PC-3 (cell line): ENCODE data around the gene ACSS3. TPM values are rescaled to one million over a fixed set of nuclear protein-coding genes. Genes with fewer than 3 reads are reported as not detected.

Source experiments
- ATAC-seq: fragments of 200-7000 bp; cut with Tn5 transposase; 2 replicates; pipeline ENCODE4 v1.9.1; 2020; ENCODE audit warnings: mild to moderate bottlenecking, moderate library complexity
- BruUV-seq: library from RNA; stranded (reverse); fragments of 400-500 nt; replicated peaks from 2 replicates; lab custom pipeline; 2021; lab: Mats Ljungman, UMichigan
- CTCF ChIA-PET: fragments of 300-600 bp; sonication (Branson Sonifier 250); formaldehyde crosslinking; loops from one replicate; lab custom pipeline; 2022; ENCODE audit warnings: antibody characterized with exemption; lab: Charles Lee
- POLR2A ChIA-PET: fragments of 300-600 bp; sonication (Branson Sonifier 250); formaldehyde crosslinking; loops from one replicate; lab custom pipeline; 2022; ENCODE audit warnings: antibody characterized with exemption; ENCODE audit not compliant: unreplicated experiment; lab: Charles Lee
- DNase-seq: peaks from one replicate; pipeline ENCODE4 v3.0.0-alpha.2; 2015
- H2AFZ ChIP-seq: fragments of 300-600 bp; sonication (generic); 2 replicates; pipeline ENCODE4 v1.6.0; 2016; ENCODE audit warnings: antibody characterized with exemption, low read length
- H3F3A ChIP-seq: fragments of 300-600 bp; sonication (generic); one replicate; pipeline ENCODE4 v1.6.0; 2017; ENCODE audit warnings: antibody characterized with exemption, low read length, control low read depth, mild to moderate bottlenecking; ENCODE audit not compliant: unreplicated experiment
- H3K27ac ChIP-seq: fragments of 300-600 bp; sonication (generic); 2 replicates; pipeline ENCODE4 v1.5.1; 2016; ENCODE audit warnings: mild to moderate bottlenecking, low read length
- H3K27me3 ChIP-seq: fragments of 300-600 bp; sonication (generic); 2 replicates; pipeline ENCODE4 v1.6.1; 2016; ENCODE audit warnings: low read length, mixed read lengths
- H3K36me3 ChIP-seq: fragments of 300-600 bp; sonication (generic); 2 replicates; pipeline ENCODE4 v1.6.1; 2016; ENCODE audit warnings: low read depth, mixed run types, low read length, mixed read lengths
- H3K4me1 ChIP-seq: fragments of 300-600 bp; sonication (generic); 2 replicates; pipeline ENCODE4 v1.5.1; 2016; ENCODE audit warnings: low read length; ENCODE audit not compliant: insufficient read depth
- H3K4me2 ChIP-seq: fragments of 300-600 bp; sonication (generic); 2 replicates; pipeline ENCODE4 v1.6.0; 2016; ENCODE audit warnings: low read length
- H3K4me3 ChIP-seq: fragments of 300-600 bp; sonication (generic); 2 replicates; pipeline ENCODE4 v1.5.1; 2016; ENCODE audit warnings: mild to moderate bottlenecking, low read length, mixed read lengths
- H3K79me2 ChIP-seq: fragments of 300-600 bp; sonication (generic); 2 replicates; pipeline ENCODE4 v1.6.1; 2017; ENCODE audit warnings: low read length, mixed read lengths
- H3K9ac ChIP-seq: fragments of 300-600 bp; sonication (generic); 2 replicates; pipeline ENCODE4 v1.6.0; 2016; ENCODE audit warnings: mild to moderate bottlenecking, low read length
- H3K9me2 ChIP-seq: fragments of 300-600 bp; sonication (generic); replicated peaks from 2 replicates; pipeline ENCODE4 v1.6.1; 2016; ENCODE audit warnings: mixed run types, low read length, mixed read lengths
- H3K9me3 ChIP-seq: fragments of 300-600 bp; sonication (generic); 2 replicates; pipeline ENCODE4 v1.6.1; 2016; ENCODE audit warnings: low read length, mixed read lengths
- H4K20me1 ChIP-seq: fragments of 300-600 bp; sonication (generic); 2 replicates; pipeline ENCODE4 v1.6.1; 2016; ENCODE audit warnings: low read length, mixed read lengths
- CTCF ChIP-seq: fragments of 300-600 bp; sonication (generic); conservative IDR thresholded peaks from 2 replicates; pipeline ENCODE4 v1.5.1; 2017; ENCODE audit warnings: antibody characterized with exemption, low read depth, mild to moderate bottlenecking, low read length
- EZH2 ChIP-seq: fragments of 300-600 bp; sonication (generic); IDR thresholded peaks from one replicate; pipeline ENCODE4 v1.6.1; 2017; ENCODE audit warnings: antibody characterized with exemption, mild to moderate bottlenecking, low read length; ENCODE audit not compliant: unreplicated experiment
- EZH2phosphoT487 ChIP-seq: fragments of 300-600 bp; sonication (generic); IDR thresholded peaks from 2 replicates; pipeline ENCODE4 v1.6.1; 2018; ENCODE audit warnings: mild to moderate bottlenecking, antibody characterized with exemption, low read length, borderline replicate concordance
- intact Hi-C: fragments of 100-400 bp; cut with micrococcal nuclease; formaldehyde crosslinking; loops from 2 replicates; pipeline ENCODE4 v1.9.0; 2023
- total RNA-seq: library from RNA; depleted of rRNA; stranded (reverse); fragments of >200 nt; gene quantifications from 2 replicates; pipeline ENCODE4 v1.2.3, GENCODE V29; 2014

The ACSS3 gene
- total RNA-seq, 1 experiment from 2014 or later: not detected

GRCh38 chr12:81205416-81205815 lies 127.5 kb downstream of the ACSS3 start:
- ChIA-PET CTCF (no interaction called here), POLR2A (no interaction called here)
- Histone ChIP-seq H3K9me3 (no peaks in the 10 kb centered on the region), H4K20me1 (no peaks in the 10 kb centered on the region), H3K9me2 (no peaks in the 10 kb centered on the region), H3K4me3 (no peak overlapping the region), H3K4me2 (no peak overlapping the region), H3K79me2 (no peaks in the 10 kb centered on the region), H2AFZ (no peak overlapping the region), H3K27me3 (no peaks in the 10 kb centered on the region), H3K4me1 (peaks cover 11% of the 10 kb centered on the region; the same call in 1 of the 2 replicates), H3K27ac (no peak overlapping the region), H3K9ac (no peak overlapping the region), H3F3A (no peaks in the 10 kb centered on the region), H3K36me3 (no peaks in the 10 kb centered on the region)
- DNase-seq: no peak
- TF ChIP-seq CTCF: no peak
- TF ChIP-seq EZH2: no peak
- no peak for TF ChIP-seq EZH2phosphoT487
- intact Hi-C loops: no loop called here
- no TSS peak for BruUV-seq
- no peak for ATAC-seq

- no peak for ATAC-seq
- DNase-seq: no peak
- Histone ChIP-seq H2AFZ (no peak overlapping the region), H3K36me3 (no peaks in the 10 kb centered on the region), H3K79me2 (no peaks in the 10 kb centered on the region), H3K27ac (no peak overlapping the region), H3K9me2 (no peaks in the 10 kb centered on the region), H3K9me3 (no peaks in the 10 kb centered on the region), H3K27me3 (no peaks in the 10 kb centered on the region), H3K4me3 (no peak overlapping the region), H4K20me1 (no peaks in the 10 kb centered on the region), H3K4me1 (peaks cover 11% of the 10 kb centered on the region; the same call in 1 of the 2 replicates), H3K9ac (no peak overlapping the region), H3F3A (no peaks in the 10 kb centered on the region), H3K4me2 (no peak overlapping the region)
- TF ChIP-seq EZH2phosphoT487: no peak
- TF ChIP-seq CTCF: no peak
- no peak for TF ChIP-seq EZH2
- no TSS peak for BruUV-seq
- POLR2A ChIA-PET: no interaction called here
- intact Hi-C loops: no loop called here
- CTCF ChIA-PET: no interaction called here
These were observed 128.6 kb downstream of the ACSS3 start for GRCh38 chr12:81206429-81206828.

GRCh38 chr12:81207173-81207572 lies 129.3 kb downstream of the ACSS3 start:
- H3K27me3 ChIP-seq: no peaks in the 10 kb centered on the region
- no peaks in the 10 kb centered on the region for H3K9me2 ChIP-seq
- no peaks in the 10 kb centered on the region for H4K20me1 ChIP-seq
- no peak overlapping the region for H3K9ac ChIP-seq
- no peaks in the 10 kb centered on the region for H3K9me3 ChIP-seq
- H3K27ac ChIP-seq: no peak overlapping the region
- H3K4me2 ChIP-seq: no peak overlapping the region
- no peaks in the 10 kb centered on the region for H3K79me2 ChIP-seq
- ATAC-seq (no peak), DNase-seq (no peak)
- no peak overlapping the region for H2AFZ ChIP-seq
- H3F3A ChIP-seq: no peaks in the 10 kb centered on the region
- H3K4me1 ChIP-seq: peaks cover 11% of the 10 kb centered on the region; the same call in 1 of the 2 replicates
- no peak overlapping the region for H3K4me3 ChIP-seq
- no peaks in the 10 kb centered on the region for H3K36me3 ChIP-seq
- CTCF ChIA-PET: no interaction called here
- POLR2A ChIA-PET: no interaction called here
- intact Hi-C loops: no loop called here
- BruUV-seq: no TSS peak
- TF ChIP-seq EZH2phosphoT487 (no peak), CTCF (no peak), EZH2 (no peak)
